CD8-positive, alpha-beta memory T cell (primary cell): ENCODE data around the gene EDEM2. TPM values are rescaled to one million over a fixed set of nuclear protein-coding genes. Genes with fewer than 3 reads are reported as not detected.
A peak's percentile ranks its signal among the peaks of the same experiment; 100 is the strongest.
"Not testable (repeated sequence)": the region's sequence is repeated elsewhere in the genome, so short reads cannot be mapped to it uniquely, and the experiment has no call there.

Experiments
- CTCF ChIA-PET: fragments of 350-600 bp; sonication (Branson Sonifier 250); formaldehyde crosslinking; loops from one replicate; lab custom pipeline; 2021; ENCODE audit warnings: antibody characterized with exemption; lab: Charles Lee
- POLR2A ChIA-PET: fragments of 350-600 bp; sonication (Branson Sonifier 250); formaldehyde crosslinking; loops from one replicate; lab custom pipeline; 2021; ENCODE audit warnings: antibody characterized with exemption; lab: Charles Lee
- DNase-seq, 5 donors: peaks; one replicate each; pipeline versions ENCODE4 v3.0.0 to v3.0.0-alpha.2; 2020 to 2022; ENCODE audit warnings: mixed read lengths in 1 of 5
- H3K27ac ChIP-seq: one replicate; pipeline ENCODE4 v1.7.0; 2013; ENCODE audit warnings: low read depth, mild to moderate bottlenecking, low read length, moderate library complexity
- H3K27me3 ChIP-seq: 2 replicates; pipeline ENCODE4 v1.7.0; 2013; ENCODE audit warnings: low read length, mild to moderate bottlenecking; ENCODE audit not compliant: insufficient read depth, poor library complexity, severe bottlenecking
- H3K36me3 ChIP-seq: 2 replicates; pipeline ENCODE4 v1.7.0; 2013; ENCODE audit warnings: mild to moderate bottlenecking, low read length, moderate library complexity; ENCODE audit not compliant: insufficient read depth
- H3K4me1 ChIP-seq: 2 replicates; pipeline ENCODE4 v1.7.0; 2013; ENCODE audit warnings: mild to moderate bottlenecking, low read length, moderate library complexity; ENCODE audit not compliant: insufficient read depth
- H3K4me3 ChIP-seq: 2 replicates; pipeline ENCODE4 v1.7.0; 2013; ENCODE audit warnings: mild to moderate bottlenecking, low read length
- H3K9me3 ChIP-seq: 2 replicates; pipeline ENCODE4 v1.7.0; 2013; ENCODE audit warnings: mild to moderate bottlenecking, low read length
- H3K27ac Mint-ChIP-seq, 8 donors: one replicate each; pipeline ENCODE4 v1.8.0; 2020 to 2021; ENCODE audit warnings: mixed read lengths in 8 of 8, mild to moderate bottlenecking in 6 of 8, inconsistent platforms in 3 of 8, moderate library complexity in 3 of 8
- H3K27me3 Mint-ChIP-seq, 2 donors: one replicate each; pipeline ENCODE4 v1.8.0; 2020 to 2021; ENCODE audit warnings: mixed read lengths in 2 of 2, mild to moderate bottlenecking in 1 of 2, moderate library complexity in 1 of 2
- H3K36me3 Mint-ChIP-seq, 3 donors: one replicate each; pipeline ENCODE4 v1.8.0; 2020 to 2021; ENCODE audit warnings: mixed read lengths in 3 of 3, inconsistent platforms in 1 of 3, mild to moderate bottlenecking in 1 of 3
- H3K4me1 Mint-ChIP-seq, 3 donors: one replicate each; pipeline ENCODE4 v1.8.0; 2020 to 2021; ENCODE audit warnings: mixed read lengths in 3 of 3, inconsistent platforms in 1 of 3, mild to moderate bottlenecking in 1 of 3
- H3K4me3 Mint-ChIP-seq, 7 donors: one replicate each; pipeline ENCODE4 v1.8.0; 2020 to 2021; ENCODE audit warnings: mixed read lengths in 7 of 7, mild to moderate bottlenecking in 6 of 7, moderate library complexity in 4 of 7, inconsistent platforms in 2 of 7
- H3K9me3 Mint-ChIP-seq, 5 donors: one replicate each; pipeline ENCODE4 v1.8.0; 2020 to 2022; ENCODE audit warnings: mixed read lengths in 5 of 5, mild to moderate bottlenecking in 3 of 5, moderate library complexity in 2 of 5, inconsistent platforms in 1 of 5
- polyA plus RNA-seq: library from polyadenylated mRNA; unstranded; fragments of 300-500 nt; fragmentation: Illumina TruSeq; gene quantifications from one replicate; pipeline ENCODE4 v1.2.3, GENCODE V29; 2021
- total RNA-seq, 2 experiments: library from RNA; stranded (reverse); gene quantifications; one replicate each; pipeline ENCODE4 v1.2.3, GENCODE V29; 2021

The EDEM2 gene
- total RNA-seq, result 10 to 100 TPM; 19.3 to 20.1 TPM
- 48.4 TPM for polyA plus RNA-seq

GRCh38 chr20:35146920-35147574 lies at the start of gene EDEM2:
Gene EDEM2, minus strand, starts transcription at chr20:35147336. Its CDS starts 78 bp downstream, at chr20:35147258.
- H3K4me1 ChIP-seq, result peaks cover 17% of the 10 kb centered on the region
- peak within 1 kb of the TSS; percentile 62 for H3K27ac ChIP-seq
- no peaks in the 10 kb centered on the region for H3K9me3 ChIP-seq
- H3K9me3 Mint-ChIP-seq, result no peaks in the 10 kb centered on the region
- CTCF ChIA-PET, result interaction anchor here (0.9 to 5.3 kb wide), 8 partner anchors 15 to 131 kb away, joined by 3 to 72 read pairs (median 7); partner anchors contain the start of gene MMP24OS
- H3K27me3 Mint-ChIP-seq, result no peaks in the 10 kb centered on the region
- peak; percentile 92 to 95 (median 93) for DNase-seq
- H3K36me3 Mint-ChIP-seq, result peaks cover 0 to 38% (median 1%) of the 10 kb centered on the region in 3 donors
- peak within 1 kb of the TSS; percentile 93 for H3K4me3 ChIP-seq
- peak within 1 kb of the TSS; percentile 90 to 99 (median 99) for H3K4me3 Mint-ChIP-seq
- H3K27ac Mint-ChIP-seq, result peak within 1 kb of the TSS; percentile 76 to 99 (median 97)
- H3K36me3 ChIP-seq, result no peaks in the 10 kb centered on the region
- no peaks in the 10 kb centered on the region for H3K27me3 ChIP-seq
- POLR2A ChIA-PET, result interaction anchor here (0.5 to 2.6 kb wide), 8 partner anchors 14 to 138 kb away, joined by 3 to 9 read pairs (median 3); partner anchors contain the start of genes EIF6 and MMP24OS
- peaks cover 36 to 46% (median 44%) of the 10 kb centered on the region in 3 donors for H3K4me1 Mint-ChIP-seq

- no peaks in the 10 kb centered on the region for H3K27me3 ChIP-seq
- H3K4me3 ChIP-seq, result no peak overlapping the region
- peaks cover 6% of the 10 kb centered on the region for H3K9me3 ChIP-seq
- Mint-ChIP-seq H3K4me3 (no peak overlapping the region), H3K9me3 (peaks cover 5 to 16% (median 10%) of the 10 kb centered on the region in 5 donors), H3K36me3 (peaks cover 8 to 45% (median 18%) of the 10 kb centered on the region in 3 donors), H3K4me1 (no peaks in the 10 kb centered on the region), H3K27me3 (no peaks in the 10 kb centered on the region), H3K27ac (no peak overlapping the region)
- POLR2A ChIA-PET, result interaction anchor here (0.7 kb wide), 1 partner anchor 142 kb away, joined by 5 read pairs; no protein-coding TSS in a partner anchor
- H3K27ac ChIP-seq, result no peak overlapping the region
- CTCF ChIA-PET, result interaction anchor here (0.8 kb wide), 1 partner anchor 51 kb away, joined by 3 read pairs; no protein-coding TSS in a partner anchor
- DNase-seq, result no peak
- H3K36me3 ChIP-seq, result no peaks in the 10 kb centered on the region
- no peaks in the 10 kb centered on the region for H3K4me1 ChIP-seq
These were observed 49.2 kb upstream of the EDEM2 start for GRCh38 chr20:35196313-35196712.

GRCh38 chr20:35193031-35193791 lies 46.1 kb upstream of the EDEM2 start:
- Mint-ChIP-seq H3K9me3 (peaks cover 5 to 16% (median 14%) of the 10 kb centered on the region in 5 donors), H3K36me3 (peaks cover 8 to 28% (median 10%) of the 10 kb centered on the region in 3 donors)
- H3K4me3 ChIP-seq, DNase-seq, H3K4me1 Mint-ChIP-seq, POLR2A ChIA-PET, H3K27me3 Mint-ChIP-seq, H3K27ac ChIP-seq, H3K4me1 ChIP-seq, H3K27ac Mint-ChIP-seq, H3K36me3 ChIP-seq, H3K9me3 ChIP-seq, H3K4me3 Mint-ChIP-seq, H3K27me3 ChIP-seq: not testable (repeated sequence)
- CTCF ChIA-PET, result interaction anchor here (1.5 kb wide), 1 partner anchor 46 kb away, joined by 3 read pairs; the partner anchor contains the start of gene EDEM2

- Histone ChIP-seq H3K4me3 (no peak overlapping the region), H3K36me3 (no peaks in the 10 kb centered on the region), H3K27me3 (no peaks in the 10 kb centered on the region), H3K9me3 (peaks cover 6% of the 10 kb centered on the region), H3K4me1 (no peaks in the 10 kb centered on the region), H3K27ac (no peak overlapping the region)
- ChIA-PET POLR2A (no interaction called here), CTCF (interaction anchor here (1.5 kb wide), 1 partner anchor 46 kb away, joined by 3 read pairs; the partner anchor contains the start of gene EDEM2)
- H3K27ac Mint-ChIP-seq, result no peak overlapping the region
- DNase-seq, result no peak
- H3K4me3 Mint-ChIP-seq, result no peak overlapping the region
- H3K27me3 Mint-ChIP-seq, result no peaks in the 10 kb centered on the region
- peaks cover 8 to 26% (median 10%) of the 10 kb centered on the region in 3 donors for H3K36me3 Mint-ChIP-seq
- H3K4me1 Mint-ChIP-seq, result no peaks in the 10 kb centered on the region
- H3K9me3 Mint-ChIP-seq, result peaks cover 5 to 15% (median 12%) of the 10 kb centered on the region in 5 donors
These were observed 45.2 kb upstream of the EDEM2 start for GRCh38 chr20:35192118-35192872.

- Mint-ChIP-seq H3K36me3 (peaks cover 7 to 19% (median 8%) of the 10 kb centered on the region in 3 donors), H3K4me3 (no peak overlapping the region), H3K27me3 (no peaks in the 10 kb centered on the region), H3K27ac (peak overlapping the region in 1 of 8 donors; percentile 34), H3K4me1 (no peaks in the 10 kb centered on the region), H3K9me3 (peaks cover 5 to 10% (median 6%) of the 10 kb centered on the region in 5 donors)
- POLR2A ChIA-PET, result no interaction called here
- CTCF ChIA-PET, result interaction anchor here (1.5 kb wide), 1 partner anchor 45 kb away, joined by 3 read pairs; the partner anchor contains the start of gene EDEM2
- Histone ChIP-seq H3K27me3 (no peaks in the 10 kb centered on the region), H3K27ac (no peak overlapping the region), H3K9me3 (peaks cover 5% of the 10 kb centered on the region), H3K4me1 (no peaks in the 10 kb centered on the region), H3K4me3 (no peak overlapping the region), H3K36me3 (no peaks in the 10 kb centered on the region)
- DNase-seq, result no peak
These were observed 44.4 kb upstream of the EDEM2 start for GRCh38 chr20:35191419-35192117.

- CTCF ChIA-PET, result no interaction called here
- no peak for DNase-seq
These were observed 43.4 kb upstream of the EDEM2 start for GRCh38 chr20:35190556-35190955.

GRCh38 chr20:35189223-35189622 lies 42.1 kb upstream of the EDEM2 start:
- H3K36me3 ChIP-seq, H3K27me3 Mint-ChIP-seq, POLR2A ChIA-PET, H3K4me1 Mint-ChIP-seq, H3K4me3 Mint-ChIP-seq, CTCF ChIA-PET, H3K9me3 ChIP-seq, H3K27ac ChIP-seq, DNase-seq, H3K4me1 ChIP-seq, H3K9me3 Mint-ChIP-seq, H3K4me3 ChIP-seq, H3K27me3 ChIP-seq: not testable (repeated sequence)
- Mint-ChIP-seq H3K27ac (peak overlapping the region in 1 of 8 donors; percentile 34), H3K36me3 (peaks cover 2 to 19% (median 6%) of the 10 kb centered on the region in 3 donors)

More at GRCh38 chr20:35190556-35190955, 43.4 kb upstream of the EDEM2 start:
- Mint-ChIP-seq H3K9me3 (peaks cover 0 to 4% (median 2%) of the 10 kb centered on the region in 5 donors), H3K36me3 (peaks cover 4 to 19% (median 6%) of the 10 kb centered on the region in 3 donors), H3K27me3 (no peaks in the 10 kb centered on the region), H3K4me3 (no peak overlapping the region), H3K4me1 (no peaks in the 10 kb centered on the region), H3K27ac (no peak overlapping the region)
- Histone ChIP-seq H3K4me3 (no peak overlapping the region), H3K27me3 (no peaks in the 10 kb centered on the region), H3K9me3 (no peaks in the 10 kb centered on the region), H3K4me1 (no peaks in the 10 kb centered on the region), H3K36me3 (no peaks in the 10 kb centered on the region), H3K27ac (no peak overlapping the region)
- POLR2A ChIA-PET, result no interaction called here
